LNCAP (cell line): Measurements from ENCODE around the gene FAM156A.
A peak's percentile ranks its signal among the peaks of the same experiment; 100 is the strongest.

ENCODE experiments used
- CTCF ChIP-seq: fragments of 450-650 bp; IDR thresholded peaks from 2 replicates; pipeline ENCODE4 v1.5.1; 2017; ENCODE audit warnings: mild to moderate bottlenecking

Gene FAM156A

DNA sequence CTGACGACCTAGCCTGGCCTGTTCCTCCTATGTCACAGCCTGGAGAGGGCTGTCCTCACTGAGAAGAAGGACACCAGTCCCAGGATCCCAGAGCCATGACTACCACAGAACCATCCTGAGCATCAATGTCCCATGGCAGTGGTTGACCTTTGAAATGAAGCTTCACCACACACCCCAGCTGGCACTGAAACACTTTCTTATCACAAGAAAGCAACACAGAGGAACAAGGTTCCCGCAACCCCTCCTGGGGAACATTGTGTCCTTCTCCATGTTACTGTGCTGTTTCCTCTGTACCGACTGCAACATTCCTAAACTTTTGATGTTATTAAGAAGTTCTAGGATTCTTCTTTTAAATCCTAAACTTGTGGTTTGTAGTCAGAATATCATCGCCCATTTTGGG is 21.2 kb upstream of the FAM156A start:
- no peak for TF ChIP-seq CTCF

DNA sequence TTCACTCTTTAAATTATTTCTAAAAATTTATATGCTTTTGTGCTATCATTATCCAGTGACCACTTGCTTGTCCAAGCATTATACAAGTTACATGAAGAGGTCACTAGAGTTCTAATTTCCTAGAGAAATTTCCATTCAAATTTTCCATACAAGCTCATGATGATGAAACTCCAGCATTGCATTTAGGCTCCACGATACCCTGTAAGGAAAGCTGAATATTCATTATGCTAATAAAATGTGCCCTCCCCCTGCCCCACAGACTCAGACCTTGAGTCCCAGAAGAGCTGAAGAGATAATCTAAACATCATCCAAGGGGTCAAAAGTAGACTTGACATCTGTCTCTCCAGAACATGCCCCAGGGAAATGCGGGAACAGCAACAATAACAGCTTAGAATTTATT is 19.6 kb upstream of the FAM156A start:
- no peak for TF ChIP-seq CTCF

DNA sequence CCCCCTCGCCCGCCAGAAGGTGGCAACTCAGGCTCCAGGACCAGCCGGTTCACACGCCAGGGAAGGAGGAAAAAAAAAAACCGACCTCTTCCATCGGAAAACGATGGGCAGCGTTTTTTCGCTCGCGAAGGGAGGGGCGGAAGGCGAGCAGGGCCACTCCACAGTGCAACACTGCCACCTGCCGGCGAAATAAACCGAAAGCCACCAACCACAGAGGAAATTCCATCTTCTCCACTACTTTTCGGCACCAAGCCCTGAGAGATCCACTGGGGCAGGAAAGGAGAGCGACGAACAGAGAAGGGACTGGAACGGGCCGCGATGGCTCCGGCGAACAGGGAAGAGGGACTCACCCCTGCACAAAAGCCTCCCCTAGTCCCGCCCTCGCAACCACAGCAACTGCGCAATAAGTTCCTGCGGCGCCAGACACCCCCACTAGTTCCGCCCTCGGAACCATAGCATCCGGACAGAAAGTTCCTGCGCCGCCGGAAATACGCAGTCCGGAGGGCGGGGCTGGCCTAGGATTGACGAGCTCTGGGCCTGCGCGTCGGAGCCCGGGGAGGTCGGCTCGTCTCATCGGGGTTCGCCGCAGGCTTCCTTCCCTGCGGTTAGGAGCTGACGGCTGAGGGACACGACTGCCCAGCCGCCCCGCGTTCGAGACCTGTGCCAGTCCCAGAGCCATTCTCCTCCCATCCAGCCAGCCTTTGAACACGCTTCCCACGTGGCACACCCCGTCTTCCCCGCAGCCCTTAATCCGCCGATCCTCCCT is 23.4 kb downstream of the FAM156A start:
- TF ChIP-seq CTCF = peak; percentile 70

GRCh38 chrX:52933976-52934703 is 24.2 kb downstream of the FAM156A start:
- TF ChIP-seq CTCF = no peak

DNA sequence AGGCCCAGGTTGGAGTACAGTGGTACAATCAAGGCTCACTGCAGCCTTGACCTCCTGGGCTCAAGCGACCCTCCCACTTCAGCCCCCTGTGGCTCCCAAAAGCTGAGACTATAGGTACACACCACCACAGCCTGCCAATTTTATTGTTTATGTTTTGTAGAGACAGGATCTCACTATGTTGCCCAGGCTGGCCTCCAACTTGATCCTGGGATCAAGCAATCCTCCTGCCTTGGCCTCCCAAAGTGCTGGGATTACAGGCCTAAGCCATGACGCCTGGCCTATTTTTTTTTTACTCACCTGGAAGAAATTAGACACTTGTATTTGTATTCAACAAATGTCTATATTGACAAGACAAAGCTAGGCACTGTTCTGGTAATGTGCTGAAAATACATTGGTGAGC is 25.1 kb downstream of the FAM156A start:
- no peak for TF ChIP-seq CTCF

DNA sequence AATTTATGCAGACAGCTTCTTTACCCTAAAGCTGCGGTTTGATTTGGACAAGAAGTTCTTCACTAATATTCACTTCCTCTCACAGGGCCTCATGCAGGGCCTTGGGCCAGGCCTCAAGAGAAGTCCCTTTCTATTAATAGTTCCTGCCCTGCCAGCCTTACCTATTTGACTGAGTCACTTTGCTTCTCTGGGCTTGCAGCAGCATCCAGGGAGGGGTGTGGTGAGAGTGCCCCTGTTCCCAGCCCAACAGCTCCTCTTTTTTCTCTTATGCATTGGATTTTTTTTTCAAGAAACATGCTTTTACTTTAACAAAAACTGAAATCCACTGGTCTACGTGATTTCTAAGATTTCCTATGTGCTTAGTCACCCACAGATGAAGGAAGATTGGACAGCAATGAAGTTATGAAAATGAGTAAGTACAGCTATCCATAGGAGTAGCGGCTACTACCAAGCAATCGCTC is 34.5 kb downstream of the FAM156A start:
- no peak for TF ChIP-seq CTCF
